Endometrium (tissue), 2 donors: ENCODE data around the gene TAL2.

Experiments used
- FAIRE-seq: peaks from 2 replicates; lab custom pipeline; 2012; peaks lifted over from hg19 to GRCh38; lab: Jason Lieb, UNC
- donor health status: control.
- donor health status: control.

Gene TAL2

GRCh38 chr9:105710638-105711037 lies 48.4 kb downstream of the TAL2 start:
- no peak for FAIRE-seq

- no peak for FAIRE-seq
These were observed 49.6 kb downstream of the TAL2 start for GRCh38 chr9:105711867-105712266.

- no peak for FAIRE-seq
These were observed 50.0 kb downstream of the TAL2 start for GRCh38 chr9:105712297-105712696.
